Smooth muscle cell (in vitro differentiated cells): Measurements from ENCODE around the gene NNMT. TPM values are rescaled to one million over a fixed set of nuclear protein-coding genes. Genes with fewer than 3 reads are reported as not detected.
A peak's percentile ranks its signal among the peaks of the same experiment; 100 is the strongest.

Source experiments
- DNase-seq: peaks from one replicate; lab custom pipeline; 2025; ENCODE audit not compliant: unreplicated experiment; lab: John Stamatoyannopoulos, UW
- H2AFZ ChIP-seq: fragments of 200-600 bp; sonication (generic); 2 replicates; pipeline ENCODE4 v1.6.0; 2016; ENCODE audit warnings: antibody characterized with exemption, low read depth, mild to moderate bottlenecking
- H3F3A ChIP-seq: fragments of 200-600 bp; sonication (generic); 2 replicates; pipeline ENCODE4 v1.6.0; 2017; ENCODE audit warnings: antibody characterized with exemption, low read depth
- H3K27ac ChIP-seq: fragments of 200-600 bp; sonication (generic); 2 replicates; pipeline ENCODE4 v1.5.1; 2016; ENCODE audit warnings: low read depth, mild to moderate bottlenecking
- H3K27me3 ChIP-seq: fragments of 200-600 bp; sonication (generic); 2 replicates; pipeline ENCODE4 v1.6.1; 2016; ENCODE audit warnings: low read depth, mild to moderate bottlenecking
- H3K36me3 ChIP-seq: fragments of 200-600 bp; sonication (generic); 2 replicates; pipeline ENCODE4 v1.5.1; 2016; ENCODE audit warnings: low read depth
- H3K4me1 ChIP-seq: fragments of 200-600 bp; sonication (generic); 2 replicates; pipeline ENCODE4 v1.5.1; 2016; ENCODE audit warnings: low read depth
- H3K4me2 ChIP-seq: fragments of 200-600 bp; sonication (generic); 2 replicates; pipeline ENCODE4 v1.6.0; 2016; ENCODE audit warnings: mild to moderate bottlenecking
- H3K4me3 ChIP-seq: fragments of 200-600 bp; sonication (generic); 2 replicates; pipeline ENCODE4 v1.5.1; 2016; ENCODE audit warnings: mild to moderate bottlenecking
- H3K79me2 ChIP-seq: fragments of 200-600 bp; sonication (generic); 2 replicates; pipeline ENCODE4 v1.6.0; 2016; ENCODE audit warnings: low read depth, mild to moderate bottlenecking
- H3K9ac ChIP-seq: fragments of 200-600 bp; sonication (generic); 2 replicates; pipeline ENCODE4 v1.6.0; 2016; ENCODE audit warnings: low read depth
- H3K9me3 ChIP-seq: fragments of 200-600 bp; sonication (generic); replicated peaks from 2 replicates; pipeline ENCODE4 v1.5.1; 2016; ENCODE audit warnings: low read depth
- H4K20me1 ChIP-seq: fragments of 200-600 bp; sonication (generic); 2 replicates; pipeline ENCODE4 v1.6.0; 2016; ENCODE audit warnings: low read depth
- CTCF ChIP-seq: fragments of 200-600 bp; sonication (generic); IDR thresholded peaks from 2 replicates; pipeline ENCODE4 v1.5.1; 2017; ENCODE audit warnings: borderline replicate concordance, mild to moderate bottlenecking, antibody characterized with exemption; ENCODE audit not compliant: insufficient read depth, poor library complexity, severe bottlenecking
- WGBS: methylation state at CpG from one replicate; pipeline ENCODE4 v1.1.7; 2016; ENCODE audit warnings: low lambda C conversion rate; 5-methylcytosine and 5-hydroxymethylcytosine counted together
- polyA plus RNA-seq: library from polyadenylated mRNA; unstranded; fragments of >200 nt; fragmentation: Nextera tagmentation; extraction: Ambion mirVana; gene quantifications from 2 replicates; pipeline ENCODE4 v1.2.1, GENCODE V29; 2016
- total RNA-seq: library from RNA; depleted of rRNA; stranded (reverse); fragments of >200 nt; gene quantifications from 2 replicates; pipeline ENCODE4 v1.2.3, GENCODE V29; 2014

Gene NNMT
- total and polyA plus RNA-seq, 2 experiments from 2014 or later: 397 to 814 TPM

DNA sequence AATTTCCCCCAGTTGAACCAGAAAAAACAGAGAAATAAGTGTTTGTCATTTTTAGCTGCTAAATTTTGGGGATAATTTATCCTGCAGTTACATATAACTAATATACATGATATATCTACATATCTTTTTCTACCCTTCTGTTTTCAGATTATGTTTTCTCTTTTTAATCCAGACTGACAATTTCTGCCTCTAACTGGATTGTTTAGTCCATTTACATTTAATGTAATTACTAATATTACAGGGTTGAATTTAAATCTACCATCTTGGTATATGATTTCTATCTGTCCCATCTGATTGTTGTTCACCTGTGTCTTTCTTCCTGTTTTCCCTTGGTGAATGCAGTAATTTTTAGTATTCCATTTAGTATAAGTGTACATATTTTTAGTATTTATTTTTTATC lies 5.7 kb downstream of the NNMT start:
- Histone ChIP-seq H3K9me3 (no peaks in the 10 kb centered on the region), H4K20me1 (peaks cover 77% of the 10 kb centered on the region), H3K27me3 (no peaks in the 10 kb centered on the region), H3K36me3 (peaks cover 26% of the 10 kb centered on the region), H3K79me2 (peaks cover 95% of the 10 kb centered on the region), H3K4me1 (peaks cover 12% of the 10 kb centered on the region), H3K4me2 (peak overlapping the region; percentile 88), H3F3A (peaks cover 21% of the 10 kb centered on the region), H3K27ac (no peak overlapping the region), H3K9ac (no peak overlapping the region), H3K4me3 (peak overlapping the region; percentile 17), H2AFZ (no peak overlapping the region)
- no peak for TF ChIP-seq CTCF
- DNase-seq: no peak

DNA sequence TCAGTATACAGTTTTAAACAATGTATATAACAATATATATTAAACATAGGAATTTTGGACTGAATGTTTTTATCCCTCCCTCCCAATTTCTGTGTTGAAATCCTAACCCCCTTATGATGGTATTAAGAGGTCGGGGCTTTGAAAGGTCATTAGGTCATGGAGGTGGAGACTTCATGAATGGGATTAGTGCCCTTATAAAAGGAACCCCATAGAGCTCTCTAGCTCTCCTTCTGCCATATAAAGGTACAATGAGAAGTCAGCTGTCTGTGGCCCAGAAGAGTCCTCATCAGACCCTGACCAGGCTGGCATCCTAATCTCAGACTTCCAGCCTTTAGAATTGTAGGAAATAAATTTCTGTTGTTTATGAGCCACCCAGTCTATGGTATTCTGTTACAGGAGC lies 6.5 kb downstream of the NNMT start:
- 76% methylated on average over 1 of the region's 1 CpG for WGBS
- peaks cover 12% of the 10 kb centered on the region for H3K4me1 ChIP-seq
- H3K9me3 ChIP-seq: no peaks in the 10 kb centered on the region
- H3K36me3 ChIP-seq: peaks cover 26% of the 10 kb centered on the region
- DNase-seq: no peak
- H3K9ac ChIP-seq: no peak overlapping the region
- no peaks in the 10 kb centered on the region for H3K27me3 ChIP-seq
- H3F3A ChIP-seq: peaks cover 21% of the 10 kb centered on the region
- no peak overlapping the region for H2AFZ ChIP-seq
- H3K4me2 ChIP-seq: peak overlapping the region; percentile 88
- H3K27ac ChIP-seq: no peak overlapping the region
- peaks cover 95% of the 10 kb centered on the region for H3K79me2 ChIP-seq
- H3K4me3 ChIP-seq: no peak overlapping the region
- no peak for TF ChIP-seq CTCF
- peaks cover 84% of the 10 kb centered on the region for H4K20me1 ChIP-seq

DNA sequence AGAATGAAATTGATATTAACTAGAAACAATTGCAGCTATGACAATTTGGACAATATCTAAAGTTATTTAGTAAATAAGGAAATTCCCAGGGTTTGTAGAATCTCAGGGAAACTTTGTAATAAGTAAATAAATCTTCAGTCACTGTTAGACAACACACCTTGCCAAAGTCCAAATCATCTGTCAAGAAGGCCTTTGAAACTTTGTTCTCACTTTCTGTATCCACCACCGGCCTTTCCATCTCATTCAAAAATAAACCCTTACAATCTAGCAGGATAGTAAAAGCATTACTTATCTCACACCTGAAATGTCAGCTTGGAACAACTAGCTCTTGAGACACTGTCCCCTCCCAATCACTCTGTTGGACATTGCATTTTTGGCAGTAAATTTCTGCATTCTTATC lies 7.9 kb downstream of the NNMT start:
- WGBS: 92% methylated on average over 1 of the region's 1 CpG
- Histone ChIP-seq H3K27me3 (no peaks in the 10 kb centered on the region), H3K9ac (no peak overlapping the region), H3K4me2 (peak overlapping the region; percentile 88), H3K4me3 (no peak overlapping the region), H2AFZ (no peak overlapping the region), H4K20me1 (peaks cover 85% of the 10 kb centered on the region), H3K27ac (no peak overlapping the region), H3K79me2 (peaks cover 95% of the 10 kb centered on the region), H3K36me3 (peaks cover 26% of the 10 kb centered on the region), H3K4me1 (peaks cover 12% of the 10 kb centered on the region), H3F3A (peaks cover 15% of the 10 kb centered on the region), H3K9me3 (no peaks in the 10 kb centered on the region)
- no peak for DNase-seq
- no peak for TF ChIP-seq CTCF

- no peak overlapping the region for H3K4me2 ChIP-seq
- 75% methylated on average over 1 of the region's 1 CpG for WGBS
Measured at GRCh38 chr11:114304969-114305368, 8.8 kb downstream of the NNMT start.

More at GRCh38 chr11:114304969-114305368, 8.8 kb downstream of the NNMT start:
- peaks cover 85% of the 10 kb centered on the region for H4K20me1 ChIP-seq
- H3K27ac ChIP-seq: no peak overlapping the region
- no peak overlapping the region for H3K4me3 ChIP-seq
- H2AFZ ChIP-seq: no peak overlapping the region
- no peaks in the 10 kb centered on the region for H3K27me3 ChIP-seq
- peaks cover 30% of the 10 kb centered on the region for H3K36me3 ChIP-seq
- peaks cover 15% of the 10 kb centered on the region for H3F3A ChIP-seq
- no peak for DNase-seq
- H3K4me1 ChIP-seq: peaks cover 12% of the 10 kb centered on the region
- peaks cover 95% of the 10 kb centered on the region for H3K79me2 ChIP-seq
- TF ChIP-seq CTCF: no peak
- H3K9me3 ChIP-seq: no peaks in the 10 kb centered on the region
- no peak overlapping the region for H3K9ac ChIP-seq
